ENCODE data around the gene NSMCE1.

The NSMCE1 gene

DNA sequence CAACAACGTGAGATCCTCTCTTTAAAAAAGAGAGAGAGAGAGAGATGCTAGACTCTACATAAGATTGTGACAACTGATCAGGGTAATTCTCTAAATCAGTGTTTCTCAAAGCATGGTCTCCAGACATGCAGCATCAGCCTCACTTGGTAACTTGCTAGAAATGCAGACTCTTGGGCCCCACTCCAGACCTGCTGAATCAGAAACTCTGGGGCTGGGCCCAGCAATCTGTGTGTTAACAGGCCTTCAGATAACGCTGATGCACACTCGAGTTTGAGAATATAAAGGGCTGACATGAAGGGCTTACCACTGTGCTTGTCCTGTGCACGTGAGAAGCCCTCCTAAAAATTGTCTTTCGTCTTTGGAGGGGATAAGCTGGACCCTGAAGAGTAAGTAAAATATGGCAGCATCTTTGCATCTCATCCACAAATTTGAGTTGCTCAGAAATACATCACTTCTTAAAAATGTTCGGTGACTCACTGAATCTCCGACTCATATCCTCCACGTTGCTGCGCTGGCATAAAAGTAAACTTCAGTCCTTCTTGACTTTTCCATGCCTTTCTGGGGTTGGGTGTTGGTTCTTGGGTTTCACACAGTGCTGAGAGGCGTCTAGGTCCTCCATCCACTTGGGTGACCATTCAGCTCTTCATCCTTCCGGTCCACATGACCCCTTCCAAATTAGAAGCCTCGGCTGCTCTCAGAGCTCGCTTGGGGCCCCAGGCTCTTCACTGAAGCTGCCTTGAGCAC is 91.4 kb downstream of the NSMCE1 start:
- peak; percentile 57 for ATAC-seq
- no peak for TF ChIP-seq ZFP3 (CRISPR knock-in tag; IDR thresholded peaks at IDR 0.05)
- no peak for TF ChIP-seq ZNF8 (CRISPR knock-in tag; IDR thresholded peaks at IDR 0.05)
- no peak for TF ChIP-seq TOX (CRISPR knock-in tag; IDR thresholded peaks at IDR 0.05; ENCODE audit: borderline replicate concordance)
- TF ChIP-seq ZC3H10 (CRISPR knock-in tag; IDR thresholded peaks at IDR 0.05) = no peak
- no peak for TF ChIP-seq SNAI2 (CRISPR knock-in tag; IDR thresholded peaks at IDR 0.05)
- TF ChIP-seq TCF4 (CRISPR knock-in tag; IDR thresholded peaks at IDR 0.05; ENCODE audit: borderline replicate concordance) = no peak
- no peak for TF ChIP-seq BACH2 (CRISPR knock-in tag; IDR thresholded peaks at IDR 0.05; ENCODE audit: borderline replicate concordance)
- no peak for TF ChIP-seq ZNF565 (CRISPR knock-in tag; conservative IDR thresholded peaks at IDR 0.05; ENCODE audit: low read depth)
- TF ChIP-seq ZNF70 (CRISPR knock-in tag; IDR thresholded peaks at IDR 0.05) = no peak
- TF ChIP-seq ESRRG (CRISPR knock-in tag; IDR thresholded peaks at IDR 0.05) = no peak
- TF ChIP-seq RARB (CRISPR knock-in tag; IDR thresholded peaks at IDR 0.05) = no peak
- TF ChIP-seq ZFP30 (CRISPR knock-in tag; IDR thresholded peaks at IDR 0.05) = no peak

DNA sequence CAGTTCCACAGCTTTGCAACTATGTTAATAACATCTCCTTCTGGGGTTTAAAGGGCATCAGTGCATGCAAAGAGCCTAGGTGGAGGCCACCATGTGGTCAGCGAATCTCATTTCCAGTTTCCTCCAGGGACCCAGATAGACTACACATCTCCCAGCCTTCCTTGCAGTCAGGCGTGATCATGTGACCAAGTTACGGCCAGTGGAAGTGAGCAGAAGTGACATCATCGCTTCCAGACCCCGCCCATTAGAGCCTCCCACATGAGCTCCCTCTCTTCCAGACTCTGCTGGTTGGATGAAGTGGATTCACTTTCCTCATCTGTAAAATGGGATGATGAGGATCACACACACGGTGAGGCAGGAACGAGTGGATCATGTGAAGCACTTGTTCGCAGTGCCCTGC is 92.7 kb downstream of the NSMCE1 start:
- TF ChIP-seq PATZ1 (CRISPR knock-in tag; IDR thresholded peaks at IDR 0.05; ENCODE audit: borderline replicate concordance) = no peak
- no peak for ATAC-seq

Data from SK-N-SH treated with all-trans-retinoic acid at 6 μM for 48 hours (cell line).